NCI-H2081 (cell line): ENCODE results near the gene CYP27A1.

ENCODE experiments used
- DNase-seq, 2 experiments: peaks; one replicate each; lab custom pipeline; 2025; lab: John Stamatoyannopoulos, UW

Gene CYP27A1

GRCh38 chr2:218773881-218774280 lies 8.1 kb upstream of the CYP27A1 start:
- DNase-seq: no peak

- no peak for DNase-seq
Observed at GRCh38 chr2:218776488-218776887, 5.5 kb upstream of the CYP27A1 start.

- DNase-seq: no peak
Observed at GRCh38 chr2:218777276-218777990, 4.5 kb upstream of the CYP27A1 start.

- DNase-seq: no peak
Observed at GRCh38 chr2:218780046-218780445, 1.9 kb upstream of the CYP27A1 start.

- DNase-seq: peak in 1 of 2 experiments; percentile 36
Observed at GRCh38 chr2:218780851-218781690, 876 bp upstream of the CYP27A1 start.

- DNase-seq: no peak
Observed at GRCh38 chr2:218782528-218782844, 539 bp downstream of the CYP27A1 start.

GRCh38 chr2:218783688-218784087 lies 1.7 kb downstream of the CYP27A1 start:
- no peak for DNase-seq

- DNase-seq: no peak
Observed at GRCh38 chr2:218785103-218785502, 3.2 kb downstream of the CYP27A1 start.

- DNase-seq: no peak
Observed at GRCh38 chr2:218786133-218786532, 4.2 kb downstream of the CYP27A1 start.

- no peak for DNase-seq
Observed at GRCh38 chr2:218788529-218789255, 6.7 kb downstream of the CYP27A1 start.

- no peak for DNase-seq
Observed at GRCh38 chr2:218792433-218792832, 10.5 kb downstream of the CYP27A1 start.

- no peak for DNase-seq
Observed at GRCh38 chr2:218796691-218797090, 14.7 kb downstream of the CYP27A1 start.

- DNase-seq: no peak
Observed at GRCh38 chr2:218798767-218799504, 17.0 kb downstream of the CYP27A1 start.

GRCh38 chr2:218799990-218800389 lies 18.0 kb downstream of the CYP27A1 start:
- no peak for DNase-seq

- no peak for DNase-seq
Observed at GRCh38 chr2:218802386-218802994, 20.5 kb downstream of the CYP27A1 start.

- no peak for DNase-seq
Observed at GRCh38 chr2:218804817-218805216, 22.9 kb downstream of the CYP27A1 start.

- no peak for DNase-seq
Observed at GRCh38 chr2:218805627-218806026, 23.7 kb downstream of the CYP27A1 start.

GRCh38 chr2:218806346-218806978 lies 24.5 kb downstream of the CYP27A1 start:
- DNase-seq: no peak

GRCh38 chr2:218807626-218808025 lies 25.7 kb downstream of the CYP27A1 start:
- DNase-seq: no peak

- DNase-seq: no peak
Observed at GRCh38 chr2:218809515-218809914, 27.6 kb downstream of the CYP27A1 start.

- DNase-seq: no peak
Observed at GRCh38 chr2:218810256-218810655, 28.3 kb downstream of the CYP27A1 start.
